SU-DHL-6 (cell line): ENCODE measurements around the gene PKLR.

Experiments used
- H2AFZ ChIP-seq: fragments of 200-600 bp; sonication (generic); 2 replicates; pipeline ENCODE4 v1.6.1; 2014; ENCODE audit warnings: low read depth, mild to moderate bottlenecking, moderate library complexity, mixed read lengths, antibody characterized with exemption, low read length; ENCODE audit not compliant: severe bottlenecking
- H3F3A ChIP-seq: fragments of 200-600 bp; shearing (Covaris generic); 2 replicates; pipeline ENCODE4 v1.6.0; 2016; ENCODE audit warnings: antibody characterized with exemption, mild to moderate bottlenecking; ENCODE audit not compliant: insufficient read depth
- H3K27ac ChIP-seq: fragments of 200-600 bp; sonication (generic); 2 replicates; pipeline ENCODE4 v1.5.1; 2016; ENCODE audit warnings: low read depth, mild to moderate bottlenecking, low read length, moderate library complexity, mixed read lengths
- H3K27me3 ChIP-seq: fragments of 200-600 bp; sonication (generic), shearing (Covaris generic); 2 replicates; pipeline ENCODE4 v1.6.0; 2014; ENCODE audit warnings: mild to moderate bottlenecking, low read length
- H3K36me3 ChIP-seq: fragments of 200-600 bp; sonication (generic); 2 replicates; pipeline ENCODE4 v1.6.1; 2014; ENCODE audit warnings: mild to moderate bottlenecking, low read length, mixed read lengths
- H3K4me2 ChIP-seq: fragments of 300-600, 200-600 bp; shearing (Covaris generic), sonication (generic); 2 replicates; pipeline ENCODE4 v1.6.0; 2014; ENCODE audit warnings: low read length, low read depth, mild to moderate bottlenecking; ENCODE audit not compliant: poor library complexity, severe bottlenecking
- H3K4me3 ChIP-seq: fragments of 200-600 bp; sonication (generic); 2 replicates; pipeline ENCODE4 v1.5.1; 2014; ENCODE audit warnings: antibody characterized with exemption, low read length, mild to moderate bottlenecking, mixed read lengths; ENCODE audit not compliant: insufficient read depth, poor library complexity, severe bottlenecking
- H3K79me2 ChIP-seq: fragments of 200-600 bp; sonication (generic); 2 replicates; pipeline ENCODE4 v1.6.1; 2014; ENCODE audit warnings: mild to moderate bottlenecking, low read length, moderate library complexity; ENCODE audit not compliant: insufficient read depth
- H3K9ac ChIP-seq: fragments of 200-600 bp; sonication (generic); 2 replicates; pipeline ENCODE4 v1.7.0; 2014; ENCODE audit warnings: mild to moderate bottlenecking, low read length
- H3K9me2 ChIP-seq: fragments of 200-600 bp; sonication (generic); replicated peaks from 2 replicates; pipeline ENCODE4 v1.6.1; 2014; ENCODE audit warnings: low read length; ENCODE audit not compliant: insufficient read depth
- H3K9me3 ChIP-seq: fragments of 200-600 bp; sonication (generic); 2 replicates; pipeline ENCODE4 v1.6.1; 2014; ENCODE audit warnings: low read length, mixed read lengths; ENCODE audit not compliant: insufficient read depth
- H4K20me1 ChIP-seq: fragments of 200-600 bp; sonication (generic); 2 replicates; pipeline ENCODE4 v1.6.1; 2014; ENCODE audit warnings: low read depth, mild to moderate bottlenecking, antibody characterized with exemption, low read length, moderate library complexity, mixed read lengths
- EZH2phosphoT487 ChIP-seq: fragments of 200-600 bp; sonication (generic), shearing (Covaris generic); conservative IDR thresholded peaks from 2 replicates; pipeline ENCODE4 v1.6.1; 2018; ENCODE audit warnings: mild to moderate bottlenecking, antibody characterized with exemption, low read length, moderate library complexity, mixed read lengths
- TF ChIP-seq, protein P1 (sequence below): fragments of 200-600 bp; sonication (generic); IDR thresholded peaks from one replicate; pipeline ENCODE4 v1.5.1; 2017; ENCODE audit warnings: antibody characterized with exemption, mild to moderate bottlenecking, low read length, moderate library complexity; ENCODE audit not compliant: insufficient read depth, poor library complexity, severe bottlenecking

The PKLR gene

DNA sequence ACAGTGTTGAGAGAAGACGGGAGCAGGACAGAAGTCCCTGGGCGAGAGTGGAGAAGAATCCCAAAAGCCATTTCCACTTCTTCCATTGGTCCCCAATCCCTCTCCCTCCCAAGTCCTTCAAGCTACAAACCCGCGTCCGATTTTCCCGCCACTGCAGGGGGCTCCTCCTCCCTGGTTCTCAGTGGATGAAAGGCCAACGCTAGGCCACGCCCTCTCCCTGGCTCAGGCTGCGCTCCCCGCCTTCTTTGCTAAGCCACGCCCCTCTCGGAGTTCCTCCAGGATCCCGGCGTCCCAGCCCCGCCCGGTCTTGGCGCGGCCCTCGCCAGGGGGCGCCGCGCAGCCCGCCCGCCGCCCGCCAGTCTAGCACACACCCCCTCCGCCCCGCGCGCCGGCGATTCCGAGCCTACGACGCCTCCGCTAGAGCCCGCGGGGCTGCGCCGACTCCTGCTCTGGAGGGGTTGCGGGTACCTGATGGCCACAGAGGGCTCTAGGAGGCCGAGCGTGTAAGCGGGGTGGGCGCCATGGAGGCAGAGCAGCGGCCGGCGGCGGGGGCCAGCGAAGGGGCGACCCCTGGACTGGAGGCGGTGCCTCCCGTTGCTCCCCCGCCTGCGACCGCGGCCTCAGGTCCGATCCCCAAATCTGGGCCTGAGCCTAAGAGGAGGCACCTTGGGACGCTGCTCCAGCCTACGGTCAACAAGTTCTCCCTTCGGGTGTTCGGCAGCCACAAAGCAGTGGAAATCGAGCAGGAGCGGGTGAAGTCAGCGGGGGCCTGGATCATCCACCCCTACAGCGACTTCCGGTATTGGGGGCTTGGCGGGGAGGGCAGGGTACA is 24.0 kb downstream of the PKLR start, which contains the start of gene HCN3:
Gene HCN3 (plus strand): TSS at position 394 of the 832 bp plus-strand sequence. CDS start 128 bp downstream, at position 522.
- Histone ChIP-seq H3K4me3 (peak within 1 kb of the TSS; percentile 75), H4K20me1 (no peaks in the 10 kb centered on the region), H3K9ac (peak within 1 kb of the TSS; percentile 82), H3F3A (peaks cover 36% of the 10 kb centered on the region), H3K9me3 (no peaks in the 10 kb centered on the region), H2AFZ (peak within 1 kb of the TSS; percentile 89), H3K9me2 (no peaks in the 10 kb centered on the region), H3K36me3 (no peaks in the 10 kb centered on the region), H3K79me2 (peaks cover 20% of the 10 kb centered on the region), H3K4me2 (peak within 1 kb of the TSS; percentile 83), H3K27me3 (no peaks in the 10 kb centered on the region), H3K27ac (peak within 1 kb of the TSS; percentile 55)
- TF ChIP-seq EZH2phosphoT487, result no peak
- TF ChIP-seq, protein P1, sequence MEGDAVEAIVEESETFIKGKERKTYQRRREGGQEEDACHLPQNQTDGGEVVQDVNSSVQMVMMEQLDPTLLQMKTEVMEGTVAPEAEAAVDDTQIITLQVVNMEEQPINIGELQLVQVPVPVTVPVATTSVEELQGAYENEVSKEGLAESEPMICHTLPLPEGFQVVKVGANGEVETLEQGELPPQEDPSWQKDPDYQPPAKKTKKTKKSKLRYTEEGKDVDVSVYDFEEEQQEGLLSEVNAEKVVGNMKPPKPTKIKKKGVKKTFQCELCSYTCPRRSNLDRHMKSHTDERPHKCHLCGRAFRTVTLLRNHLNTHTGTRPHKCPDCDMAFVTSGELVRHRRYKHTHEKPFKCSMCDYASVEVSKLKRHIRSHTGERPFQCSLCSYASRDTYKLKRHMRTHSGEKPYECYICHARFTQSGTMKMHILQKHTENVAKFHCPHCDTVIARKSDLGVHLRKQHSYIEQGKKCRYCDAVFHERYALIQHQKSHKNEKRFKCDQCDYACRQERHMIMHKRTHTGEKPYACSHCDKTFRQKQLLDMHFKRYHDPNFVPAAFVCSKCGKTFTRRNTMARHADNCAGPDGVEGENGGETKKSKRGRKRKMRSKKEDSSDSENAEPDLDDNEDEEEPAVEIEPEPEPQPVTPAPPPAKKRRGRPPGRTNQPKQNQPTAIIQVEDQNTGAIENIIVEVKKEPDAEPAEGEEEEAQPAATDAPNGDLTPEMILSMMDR, result peak; percentile 83

DNA sequence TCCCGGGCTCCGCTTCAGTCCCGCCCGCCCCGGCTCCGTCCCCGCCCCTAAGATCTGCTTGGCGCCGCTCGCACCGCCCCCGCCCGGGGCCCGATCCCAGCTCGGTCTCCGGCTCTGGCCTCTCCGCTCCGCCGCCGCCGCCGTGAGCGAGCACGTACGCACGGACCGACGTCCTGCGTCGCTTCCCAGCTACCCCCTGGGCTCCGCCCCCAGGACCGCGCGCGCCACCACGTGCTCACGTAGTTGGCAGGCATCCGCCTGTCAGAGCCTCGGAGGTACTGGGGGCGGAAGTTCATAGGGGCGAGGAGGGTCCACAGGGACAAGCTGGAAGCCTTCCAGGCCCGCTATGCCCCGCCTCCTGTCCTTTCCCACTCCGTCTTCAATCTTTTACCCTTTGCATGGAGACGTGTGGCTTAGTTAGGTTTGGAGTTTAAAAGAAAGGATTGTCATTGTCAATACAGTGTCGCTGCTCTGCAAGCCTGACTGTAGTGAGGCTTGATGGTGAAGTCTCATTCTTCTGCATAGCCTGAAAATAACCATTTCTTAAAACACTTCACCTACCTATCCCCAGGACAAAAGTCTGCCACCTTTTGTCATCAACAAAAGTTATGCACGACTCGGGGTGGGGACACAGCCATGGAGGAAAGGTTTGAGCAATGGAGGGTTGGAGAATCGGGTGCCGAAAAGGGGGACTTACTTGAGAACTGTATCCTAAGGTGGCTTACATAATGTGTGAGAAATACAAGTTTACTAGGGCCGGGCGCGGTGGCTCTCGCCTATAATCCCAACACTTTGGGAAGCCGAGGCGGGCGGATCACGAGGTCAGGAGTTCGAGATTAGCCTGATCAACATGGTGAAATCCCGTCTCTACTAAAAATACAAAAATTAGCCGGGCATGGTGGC is 27.6 kb downstream of the PKLR start, which contains the start of gene CLK2:
Gene CLK2 (minus strand): TSS at position 162 of the 903 bp plus-strand sequence. CDS start 2,527 bp downstream, outside the sequence.
- peak within 1 kb of the TSS; percentile 89 for H3K9ac ChIP-seq
- peak within 1 kb of the TSS; percentile 7 for H2AFZ ChIP-seq
- H3K4me2 ChIP-seq, result peak within 1 kb of the TSS; percentile 62
- H3K9me2 ChIP-seq, result no peaks in the 10 kb centered on the region
- TF ChIP-seq, protein P1, result no peak
- TF ChIP-seq EZH2phosphoT487, result no peak
- H3K36me3 ChIP-seq, result peaks cover 11% of the 10 kb centered on the region; the same call in 1 of the 2 replicates
- peaks cover 26% of the 10 kb centered on the region for H3F3A ChIP-seq
- peaks cover 27% of the 10 kb centered on the region for H3K79me2 ChIP-seq
- H3K9me3 ChIP-seq, result no peaks in the 10 kb centered on the region
- H3K27me3 ChIP-seq, result no peaks in the 10 kb centered on the region
- H4K20me1 ChIP-seq, result no peaks in the 10 kb centered on the region
- H3K27ac ChIP-seq, result peak within 1 kb of the TSS; percentile 74
- H3K4me3 ChIP-seq, result peak within 1 kb of the TSS; percentile 88

DNA sequence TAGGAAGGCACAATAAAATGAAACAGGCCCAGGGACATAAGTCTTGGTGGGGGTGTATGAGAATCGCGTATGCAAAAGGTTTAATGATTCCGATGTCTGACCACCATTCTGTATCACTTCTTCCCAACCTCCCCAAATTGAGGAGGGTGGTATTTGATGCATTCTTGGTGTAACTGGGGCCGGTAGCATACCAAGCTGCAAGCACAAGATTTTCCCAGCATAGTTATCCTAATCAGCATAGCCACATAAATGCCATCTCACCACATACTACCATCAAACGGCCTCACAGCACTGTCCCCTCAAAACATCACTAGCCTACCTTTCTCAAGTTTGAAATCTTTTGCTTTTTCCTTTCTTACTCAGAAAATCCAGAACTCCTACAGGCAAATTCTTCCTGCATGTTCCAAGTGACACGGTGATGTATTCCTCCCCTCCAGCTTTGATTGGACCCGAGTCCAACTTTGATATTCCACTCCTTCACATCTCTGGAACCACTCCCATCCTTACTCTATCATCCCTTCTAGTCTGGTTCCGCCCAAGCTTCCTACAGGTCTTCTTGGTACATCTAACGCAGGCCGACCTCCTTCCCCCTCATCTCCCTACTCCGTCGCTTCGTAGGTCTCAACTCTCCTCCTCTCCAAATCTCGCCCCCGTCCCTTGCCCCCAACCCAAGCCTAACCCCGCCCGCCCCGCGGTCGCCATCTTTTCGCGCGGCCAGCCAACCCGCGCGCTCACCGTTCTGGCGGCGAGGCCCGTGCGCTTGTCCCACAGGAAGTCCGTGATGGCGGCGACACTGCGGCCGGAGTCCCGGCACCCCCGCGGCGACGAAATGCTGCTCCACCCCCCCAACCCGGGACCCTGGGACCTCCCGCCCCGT is 28.5 kb downstream of the PKLR start:
- Histone ChIP-seq H3K27ac (peak overlapping the region; percentile 74), H4K20me1 (no peaks in the 10 kb centered on the region), H3K9me3 (no peaks in the 10 kb centered on the region), H3K27me3 (no peaks in the 10 kb centered on the region), H3K79me2 (peaks cover 24% of the 10 kb centered on the region), H3F3A (peaks cover 18% of the 10 kb centered on the region), H3K36me3 (peaks cover 16% of the 10 kb centered on the region; the same call in 1 of the 2 replicates), H3K4me3 (peak overlapping the region; percentile 88), H2AFZ (no peak overlapping the region), H3K4me2 (peak overlapping the region; percentile 62), H3K9me2 (no peaks in the 10 kb centered on the region), H3K9ac (peak overlapping the region; percentile 89)
- TF ChIP-seq, protein P1, result no peak
- no peak for TF ChIP-seq EZH2phosphoT487
